Esophagus muscularis mucosa (tissue), 4 donors: ENCODE data around the gene CCDC187.

Experiments
- EP300 ChIP-seq: sonication (generic); formaldehyde crosslinking; IDR thresholded peaks from one replicate; pipeline ENCODE4 v1.6.1; 2017; ENCODE audit warnings: antibody characterized with exemption
- POLR2A ChIP-seq: fragments of 450-650 bp; IDR thresholded peaks from one replicate; pipeline ENCODE4 v1.6.1; 2017; ENCODE audit warnings: antibody characterized with exemption, moderate library complexity, mild to moderate bottlenecking, low read depth
- POLR2AphosphoS5 ChIP-seq, 2 donors: sonication (generic); formaldehyde crosslinking; IDR thresholded peaks; one replicate each; pipeline ENCODE4 v1.6.1; 2017; ENCODE audit warnings: antibody characterized with exemption in 2 of 2
- TF ChIP-seq, protein P1 (sequence below), 3 experiments: fragments of 200-600 bp in 2 of 3; fragments of 450-650 bp in 1 of 3; sonication (generic) in 2 of 3; IDR thresholded peaks; one replicate each; pipeline ENCODE4 v1.5.1; 2017 to 2019; ENCODE audit warnings: antibody characterized with exemption in 3 of 3, mild to moderate bottlenecking in 2 of 3, moderate library complexity in 1 of 3

DNA sequence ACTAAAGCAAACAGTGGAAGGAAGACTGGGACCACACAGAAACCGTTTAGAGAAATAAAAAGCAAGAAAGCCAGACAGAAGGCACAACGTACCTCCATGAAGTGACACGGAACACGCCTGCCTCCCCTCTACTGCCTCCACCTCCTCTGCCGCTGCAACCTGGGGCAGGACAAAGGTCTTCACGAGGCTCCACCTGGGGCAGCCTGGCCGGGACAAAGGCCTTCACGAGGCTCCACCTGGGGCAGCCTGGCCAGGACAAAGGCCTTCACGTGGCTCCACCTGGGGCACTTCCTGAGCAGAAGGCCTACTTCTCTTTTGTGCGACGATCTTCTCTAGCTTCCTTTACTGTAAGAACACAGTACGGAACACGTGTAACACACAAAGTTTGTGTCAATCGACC, 70.0 kb downstream of the CCDC187 start:
- TF ChIP-seq EP300 (no peak), POLR2A (no peak), POLR2AphosphoS5 (IDR thresholded peaks at IDR 0.05) (no peak)
- TF ChIP-seq, protein P1, sequence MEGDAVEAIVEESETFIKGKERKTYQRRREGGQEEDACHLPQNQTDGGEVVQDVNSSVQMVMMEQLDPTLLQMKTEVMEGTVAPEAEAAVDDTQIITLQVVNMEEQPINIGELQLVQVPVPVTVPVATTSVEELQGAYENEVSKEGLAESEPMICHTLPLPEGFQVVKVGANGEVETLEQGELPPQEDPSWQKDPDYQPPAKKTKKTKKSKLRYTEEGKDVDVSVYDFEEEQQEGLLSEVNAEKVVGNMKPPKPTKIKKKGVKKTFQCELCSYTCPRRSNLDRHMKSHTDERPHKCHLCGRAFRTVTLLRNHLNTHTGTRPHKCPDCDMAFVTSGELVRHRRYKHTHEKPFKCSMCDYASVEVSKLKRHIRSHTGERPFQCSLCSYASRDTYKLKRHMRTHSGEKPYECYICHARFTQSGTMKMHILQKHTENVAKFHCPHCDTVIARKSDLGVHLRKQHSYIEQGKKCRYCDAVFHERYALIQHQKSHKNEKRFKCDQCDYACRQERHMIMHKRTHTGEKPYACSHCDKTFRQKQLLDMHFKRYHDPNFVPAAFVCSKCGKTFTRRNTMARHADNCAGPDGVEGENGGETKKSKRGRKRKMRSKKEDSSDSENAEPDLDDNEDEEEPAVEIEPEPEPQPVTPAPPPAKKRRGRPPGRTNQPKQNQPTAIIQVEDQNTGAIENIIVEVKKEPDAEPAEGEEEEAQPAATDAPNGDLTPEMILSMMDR (IDR thresholded peaks at IDR 0.05) = no peak
